ENCODE measurements around the gene ENAH.
"Not testable (repeated sequence)": the region's sequence is repeated elsewhere in the genome, so short reads cannot be mapped to it uniquely, and the experiment has no call there.

Gene ENAH

DNA sequence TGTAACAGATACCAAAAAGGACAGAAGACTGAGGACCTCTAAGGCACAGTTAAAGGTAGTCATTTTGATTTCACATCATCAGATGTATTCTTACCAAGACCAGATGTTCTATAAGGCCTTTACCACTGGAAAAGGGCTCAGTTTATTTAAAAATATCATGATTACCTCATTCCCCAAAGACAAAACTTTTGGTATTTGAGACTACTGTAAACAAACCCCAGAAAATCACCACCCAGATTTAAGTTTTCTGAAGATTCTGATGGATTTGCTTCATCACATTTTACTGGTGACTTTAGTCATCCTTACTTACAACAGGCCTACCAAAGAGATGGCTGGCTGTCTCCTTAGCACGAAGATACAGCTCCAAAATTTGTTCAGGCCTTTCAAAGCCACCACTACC is 8.3 kb downstream of the ENAH start:
- no peak for DNase-seq (ENCODE audit: low read depth)

DNA sequence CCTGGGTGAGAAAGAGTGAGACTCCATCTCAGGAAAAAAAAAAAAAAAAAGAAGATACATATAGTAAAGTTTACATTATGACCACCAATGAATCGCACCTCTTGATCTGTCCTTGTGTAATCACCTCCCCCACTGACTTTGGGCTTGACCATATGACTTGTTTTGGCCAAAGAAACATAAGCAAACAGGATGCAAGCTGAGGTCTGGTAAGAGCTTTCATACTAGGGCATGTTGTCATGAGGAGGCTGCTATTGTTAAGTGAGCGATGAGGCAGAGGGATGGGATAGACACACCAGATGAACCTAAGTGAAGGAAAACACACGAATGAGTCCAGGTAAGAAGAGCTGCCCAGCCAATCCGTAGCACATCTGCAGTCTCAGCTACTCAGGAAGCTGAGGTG is 10.7 kb downstream of the ENAH start:
- DNase-seq (ENCODE audit: low read depth): no peak

DNA sequence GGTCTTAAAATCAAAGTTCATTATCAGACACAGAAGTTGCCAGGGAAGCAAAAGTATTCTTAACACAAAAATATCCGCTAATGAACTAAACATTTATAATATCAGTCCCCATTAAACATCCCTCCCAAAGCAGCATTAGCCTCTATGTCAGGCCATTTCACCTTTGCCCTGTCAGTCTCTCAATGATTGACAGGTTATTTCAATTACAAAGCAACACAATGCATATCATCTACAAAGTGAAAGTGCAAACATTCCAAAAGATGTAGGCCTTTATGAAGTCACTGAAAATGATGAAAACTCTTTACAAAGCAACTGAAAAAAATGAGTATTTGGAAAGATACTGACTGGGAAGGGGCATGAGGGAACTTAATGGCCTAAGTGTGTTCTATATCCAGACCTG is 14.1 kb downstream of the ENAH start:
- no peak for DNase-seq (ENCODE audit: low read depth)

DNA sequence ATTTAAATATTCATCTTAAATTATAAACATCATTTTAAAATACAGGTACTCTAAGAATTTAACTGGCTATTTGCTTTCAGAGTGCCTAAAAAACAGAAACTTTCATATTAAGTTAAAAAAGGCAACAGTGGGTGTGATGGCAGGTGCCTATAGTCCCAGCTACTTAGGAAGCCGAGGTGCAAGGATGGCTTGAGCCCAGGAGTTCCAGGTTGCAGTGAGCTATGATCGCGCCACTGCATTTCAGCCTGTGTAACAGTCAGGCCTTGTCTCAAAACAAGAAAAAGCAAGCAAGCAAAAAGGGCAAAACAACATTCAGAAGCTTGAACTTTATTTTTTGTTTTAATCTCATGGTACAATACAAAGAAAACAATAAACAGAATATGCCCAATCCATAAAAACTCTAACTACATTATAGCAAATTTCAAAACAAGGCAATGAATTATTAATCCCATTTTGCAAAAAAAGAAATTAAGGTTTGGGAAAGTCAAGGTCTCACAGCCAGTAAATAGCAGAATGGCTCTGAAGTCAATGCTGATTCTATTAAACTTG is 15.2 kb downstream of the ENAH start:
- DNase-seq (ENCODE audit: low read depth): no peak

DNA sequence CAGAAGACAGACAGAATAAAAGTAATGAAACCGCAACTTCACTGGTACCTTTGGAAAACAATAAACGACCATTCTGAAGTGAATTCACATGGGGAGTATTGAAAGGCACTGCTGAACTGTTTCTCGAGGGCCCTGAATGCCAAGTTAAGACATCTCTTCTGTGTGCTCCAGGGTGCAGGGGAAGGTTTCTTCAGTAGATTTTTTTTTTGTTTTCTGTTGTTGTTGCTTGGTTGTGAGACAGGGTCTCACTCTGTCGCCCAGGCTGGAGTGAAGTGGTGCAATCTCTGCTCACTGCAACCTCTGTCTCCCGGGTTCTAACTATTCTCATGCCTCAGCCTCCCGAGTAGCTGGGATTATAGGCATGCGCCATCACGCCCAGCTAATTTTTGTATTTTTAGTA is 15.9 kb downstream of the ENAH start:
- not testable (repeated sequence) for DNase-seq (ENCODE audit: low read depth)

DNA sequence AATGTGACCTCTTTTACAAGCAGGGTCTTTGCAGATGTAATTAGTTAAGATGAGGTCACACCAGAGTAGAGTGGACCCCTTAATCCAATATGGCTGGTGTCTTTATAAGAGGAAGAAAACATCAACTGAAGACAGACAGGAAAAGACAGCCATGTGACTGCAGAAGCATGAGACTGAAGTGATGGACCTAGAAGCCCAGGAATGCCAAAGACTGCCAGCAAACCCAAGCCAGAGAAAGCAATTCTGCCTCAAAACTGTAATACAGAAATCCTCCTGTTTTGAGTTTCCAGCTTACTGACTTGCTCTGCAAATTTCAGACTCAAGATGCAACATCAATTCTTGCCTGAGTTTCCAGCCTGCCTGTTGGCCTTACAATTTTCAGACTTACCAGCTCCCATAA is 17.3 kb downstream of the ENAH start:
- DNase-seq (ENCODE audit: low read depth): no peak

DNA sequence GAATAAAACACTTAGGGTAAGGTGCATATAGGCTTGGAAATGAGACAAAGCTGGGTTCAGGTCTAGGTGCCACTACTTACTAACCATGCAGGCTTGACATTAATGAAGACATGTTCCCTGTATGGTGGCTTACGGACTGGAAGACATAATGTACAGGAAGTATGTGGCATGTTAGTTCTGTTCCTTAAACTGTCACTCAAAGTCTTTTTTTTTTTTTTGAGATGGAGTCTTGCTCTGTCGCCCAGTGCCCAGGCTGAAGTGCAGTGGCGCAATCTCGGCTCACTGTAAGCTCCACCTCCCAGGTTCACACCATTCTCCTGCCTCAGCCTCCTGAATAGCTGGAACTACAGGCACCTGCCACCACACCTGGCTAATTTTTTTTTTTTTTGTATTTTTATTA is 20.1 kb downstream of the ENAH start:
- not testable (repeated sequence) for DNase-seq (ENCODE audit: low read depth)

DNA sequence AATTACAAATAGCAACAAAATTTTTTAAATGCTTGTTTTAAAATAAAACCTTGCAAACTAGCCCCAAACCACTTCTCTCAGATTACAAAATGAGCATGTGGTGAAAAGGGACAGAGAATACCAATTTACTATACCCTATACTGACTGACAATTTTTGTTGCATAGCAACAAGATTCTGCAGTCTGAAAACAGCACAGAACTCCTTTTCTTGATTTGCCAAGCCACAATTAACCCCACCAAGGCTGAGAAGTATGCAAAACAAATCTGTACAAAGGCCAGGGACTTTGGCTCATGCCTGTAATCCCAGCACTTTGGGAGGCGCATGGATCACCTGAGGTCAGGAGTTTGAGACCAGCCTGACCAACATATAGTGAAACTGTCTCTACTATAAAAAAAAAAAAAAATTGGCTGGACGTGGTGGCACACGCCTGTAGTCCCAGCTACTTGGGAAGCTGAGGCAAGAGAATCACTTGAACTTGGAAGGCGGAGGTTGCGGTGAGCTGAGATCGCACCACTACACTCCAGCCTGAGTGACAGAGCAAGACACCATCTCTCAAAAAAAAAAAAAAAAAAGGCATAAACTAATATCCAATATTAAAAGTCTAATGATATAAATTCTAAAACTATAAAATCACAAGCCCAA is 21.8 kb downstream of the ENAH start:
- DNase-seq (ENCODE audit: low read depth): no peak

DNA sequence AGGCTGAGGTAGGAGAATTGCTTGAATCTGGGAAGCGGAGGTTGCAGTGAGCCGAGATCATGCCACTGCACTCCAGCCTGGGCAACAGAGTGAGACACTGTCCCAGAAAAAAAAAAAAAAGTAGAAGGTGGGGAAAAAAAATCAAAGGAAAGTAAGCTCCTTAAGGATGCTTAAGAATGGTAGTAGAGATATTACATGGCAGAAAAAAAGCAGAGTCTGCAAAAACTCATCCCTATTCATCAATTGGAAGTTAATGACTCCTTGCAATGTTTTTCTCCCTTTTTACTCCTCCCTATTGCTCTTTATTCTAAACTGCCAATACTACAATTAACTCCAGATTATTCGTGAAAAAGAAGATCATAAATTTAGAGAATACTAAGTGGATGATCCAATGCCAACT is 23.4 kb downstream of the ENAH start:
- no peak for DNase-seq (ENCODE audit: low read depth)

DNA sequence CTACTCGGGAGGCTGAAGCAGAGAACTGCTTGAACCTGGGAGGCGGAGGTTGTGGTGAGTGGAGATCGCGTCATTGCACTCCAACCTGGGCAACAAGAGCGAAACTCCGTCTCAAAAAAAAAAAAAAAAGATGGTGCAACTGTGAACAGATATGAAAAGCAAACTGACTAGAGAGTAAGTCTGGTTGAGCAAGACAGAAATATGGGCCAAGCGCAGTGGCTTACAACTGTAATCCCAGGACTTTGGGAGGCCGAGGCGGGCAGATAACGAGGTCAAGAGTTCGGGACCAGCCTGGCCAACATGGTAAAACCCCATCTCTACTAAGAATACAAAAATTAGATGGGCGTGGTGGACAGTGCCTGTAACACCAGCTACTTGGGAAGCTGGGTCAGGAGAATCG is 24.1 kb downstream of the ENAH start:
- DNase-seq (ENCODE audit: low read depth): not testable (repeated sequence)

DNA sequence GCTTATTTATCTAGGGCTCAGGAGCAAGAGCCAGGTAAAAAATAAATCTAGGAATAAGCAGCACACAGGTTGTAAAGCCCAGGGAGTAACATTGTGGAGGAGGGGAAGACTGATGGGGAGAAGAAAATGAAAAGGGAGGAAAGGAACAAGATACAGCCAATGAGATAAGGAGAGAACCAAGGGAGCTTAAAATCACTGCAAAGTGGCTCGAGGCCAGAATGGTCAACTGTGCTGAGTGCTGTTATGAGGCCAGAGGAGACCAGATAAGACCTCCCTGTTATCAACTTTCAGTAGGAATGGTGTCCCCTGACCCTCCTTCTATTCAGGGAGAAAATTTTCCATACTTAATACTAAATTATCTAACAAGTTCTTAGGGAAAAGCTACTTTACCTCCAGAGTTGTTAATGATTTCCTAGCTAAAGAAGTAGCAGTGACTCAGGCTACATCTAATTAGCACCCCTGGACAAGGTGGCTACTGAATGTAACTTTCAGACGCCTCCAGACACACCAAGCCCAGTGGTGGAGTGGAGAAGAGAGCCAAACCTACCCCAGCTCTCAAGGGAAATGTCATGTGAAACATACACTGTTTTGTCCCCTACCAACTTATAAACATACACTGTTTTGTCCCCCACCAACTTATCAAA is 25.5 kb downstream of the ENAH start:
- DNase-seq (ENCODE audit: low read depth): no peak

DNA sequence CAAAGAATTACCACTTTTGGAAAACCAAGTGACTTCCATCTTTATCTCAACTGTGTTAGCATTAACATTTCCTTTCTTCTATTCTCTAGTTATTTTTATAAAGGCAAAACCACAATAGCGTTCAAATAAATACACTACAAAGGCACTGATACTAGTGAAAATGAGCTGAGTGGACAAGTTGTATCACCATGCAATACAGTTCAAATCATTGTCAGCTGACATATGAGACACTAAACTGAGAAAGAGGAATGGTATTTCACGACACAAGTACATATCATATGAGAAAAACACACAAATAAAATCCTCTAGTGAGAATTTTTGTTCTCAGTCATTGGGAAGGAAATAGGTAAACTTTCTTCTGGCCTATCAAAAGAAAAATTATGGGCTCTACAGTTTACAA is 26.2 kb downstream of the ENAH start:
- DNase-seq (ENCODE audit: low read depth): no peak

DNA sequence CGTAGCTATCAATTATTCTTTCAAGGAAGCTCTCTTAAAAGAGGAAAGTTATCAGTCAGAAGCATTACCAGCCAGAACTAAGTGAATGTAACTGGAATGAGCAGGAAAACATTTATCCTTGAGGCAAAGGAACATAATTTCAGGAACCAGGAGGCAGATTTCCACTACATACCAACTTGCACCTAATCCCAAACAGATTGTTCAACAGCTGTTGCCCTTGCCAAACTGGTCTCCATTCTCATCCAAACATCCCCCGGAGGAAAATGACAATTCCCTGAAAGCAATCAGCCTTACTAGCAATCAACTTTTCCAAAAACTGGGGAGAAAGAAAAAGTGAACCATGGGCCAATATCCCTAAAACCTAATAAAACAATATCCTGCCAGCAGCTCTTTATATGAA is 35.0 kb downstream of the ENAH start:
- no peak for DNase-seq (ENCODE audit: low read depth)

DNA sequence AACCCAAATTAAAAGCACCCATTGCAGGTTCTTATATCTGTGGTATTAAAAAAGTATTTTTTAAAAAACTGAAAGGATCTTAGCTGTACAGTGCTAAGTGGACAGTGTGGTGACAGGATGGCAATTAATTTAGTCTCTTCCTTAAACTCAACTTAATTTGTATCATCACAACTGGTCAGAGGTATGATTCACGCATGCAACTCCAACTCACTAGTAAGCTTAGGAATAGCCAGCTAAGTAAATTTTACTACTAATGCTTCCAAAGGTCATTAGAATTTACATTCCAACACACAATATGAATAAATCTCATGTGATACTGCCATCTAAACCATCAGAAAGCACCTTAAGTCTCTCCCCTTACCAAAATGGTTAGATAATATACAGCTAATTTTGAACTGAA is 35.4 kb downstream of the ENAH start:
- no peak for DNase-seq (ENCODE audit: low read depth)

DNA sequence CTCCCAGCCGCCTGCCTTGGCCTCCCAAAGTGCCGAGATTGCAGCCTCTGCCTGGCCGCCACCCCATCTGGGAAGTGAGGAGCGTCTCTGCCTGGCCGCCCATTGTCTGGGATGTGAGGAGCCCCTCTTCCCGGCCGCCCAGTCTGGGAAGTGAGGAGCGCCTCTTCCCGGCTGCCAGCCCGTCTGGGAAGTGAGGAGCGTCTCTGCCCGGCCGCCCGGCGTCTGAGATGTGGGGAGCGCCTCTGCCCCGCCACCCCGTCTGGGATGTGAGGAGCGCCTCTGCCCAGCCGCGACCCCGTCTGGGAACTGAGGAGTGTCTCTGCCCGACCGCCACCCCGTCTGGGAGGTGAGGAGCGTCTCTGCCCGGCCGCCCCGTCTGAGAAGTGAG is 37.5 kb downstream of the ENAH start:
- DNase-seq (ENCODE audit: low read depth): not testable (repeated sequence)

DNA sequence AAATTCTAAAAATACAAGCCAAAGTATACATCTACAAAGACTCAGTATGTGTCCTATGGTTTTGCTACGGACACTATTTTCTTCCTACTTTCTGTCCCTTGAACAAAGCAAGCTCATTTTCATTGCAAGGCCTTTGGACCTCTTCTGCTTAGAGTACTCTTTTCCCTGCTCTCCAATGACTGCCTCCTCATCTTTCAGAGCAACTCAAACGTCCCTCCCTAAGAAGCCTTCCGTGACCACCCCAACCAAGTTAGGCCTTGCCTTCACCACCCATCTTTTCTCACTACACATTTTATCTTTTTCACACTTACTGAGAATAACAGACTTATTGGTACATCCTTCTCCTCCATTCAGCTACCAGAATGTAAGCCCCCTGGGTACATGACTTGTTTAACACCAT is 39.9 kb downstream of the ENAH start:
- no peak for DNase-seq (ENCODE audit: low read depth)

DNA sequence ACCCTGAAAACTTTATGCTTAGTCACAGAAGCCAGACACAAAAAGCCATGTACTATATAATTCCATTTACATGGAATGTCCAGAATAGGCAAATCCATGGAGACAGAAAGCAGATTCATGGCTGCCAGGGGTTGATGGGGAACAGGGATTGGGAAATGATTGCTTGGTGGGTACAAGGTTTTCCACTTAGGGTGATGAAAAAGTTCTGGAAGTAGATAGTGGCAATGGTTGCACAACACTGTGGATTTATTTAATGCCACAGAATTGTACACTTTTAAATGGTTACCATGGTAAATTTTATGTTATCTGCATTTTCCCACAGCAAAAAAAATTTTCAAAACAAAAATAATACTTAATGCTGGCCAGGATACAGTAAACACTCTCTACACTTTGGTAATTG is 40.6 kb downstream of the ENAH start:
- no peak for DNase-seq (ENCODE audit: low read depth)

DNA sequence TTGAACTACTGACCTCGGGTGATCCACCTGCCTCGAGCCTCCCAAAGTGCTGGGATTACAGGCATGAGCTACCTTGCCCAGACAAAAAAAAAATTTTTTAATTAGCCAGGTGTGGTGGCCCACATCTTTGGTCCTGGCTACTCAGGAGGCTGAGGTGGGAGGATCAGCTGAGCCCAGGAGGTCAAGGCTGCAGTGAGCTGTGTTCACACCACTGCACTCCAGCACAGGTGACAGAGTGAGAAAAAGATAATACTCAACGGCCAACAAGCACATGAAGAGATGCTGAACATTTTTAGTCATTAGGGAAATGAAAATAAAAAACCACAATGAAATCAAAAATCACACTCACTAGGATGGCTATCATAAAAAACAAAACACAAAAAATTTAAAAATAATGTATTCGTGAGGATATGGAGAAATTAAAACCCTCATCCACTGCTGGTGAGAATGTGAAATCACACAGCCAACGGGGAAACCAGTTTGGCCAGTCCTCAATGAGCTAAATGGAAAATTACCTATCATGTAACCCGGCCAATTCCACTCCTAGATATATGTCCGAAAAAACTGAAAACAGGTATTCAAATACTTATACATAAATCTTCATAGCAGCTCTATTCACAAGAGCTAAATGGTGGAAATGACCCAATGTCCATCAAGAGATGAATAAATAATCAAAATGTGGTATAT is 41.2 kb downstream of the ENAH start:
- no peak for DNase-seq (ENCODE audit: low read depth)

DNA sequence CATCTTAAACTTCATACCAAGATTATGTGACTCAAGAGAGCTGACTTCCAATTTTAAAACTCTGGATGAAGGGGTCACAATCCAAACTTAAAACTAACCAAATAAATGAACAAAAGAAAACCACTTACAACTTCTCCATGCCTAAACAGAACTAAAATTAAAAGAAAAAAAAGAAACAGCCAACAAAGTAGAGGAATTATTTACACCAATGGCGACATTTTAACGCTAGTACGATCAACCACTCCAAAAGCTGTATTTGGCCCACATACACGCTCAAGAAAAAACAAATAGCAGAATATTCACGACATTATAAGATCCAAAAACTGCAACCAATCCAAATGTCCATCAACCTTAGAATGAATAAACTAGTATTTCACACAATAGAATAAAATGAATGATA is 42.4 kb downstream of the ENAH start:
- no peak for DNase-seq (ENCODE audit: low read depth)

DNA sequence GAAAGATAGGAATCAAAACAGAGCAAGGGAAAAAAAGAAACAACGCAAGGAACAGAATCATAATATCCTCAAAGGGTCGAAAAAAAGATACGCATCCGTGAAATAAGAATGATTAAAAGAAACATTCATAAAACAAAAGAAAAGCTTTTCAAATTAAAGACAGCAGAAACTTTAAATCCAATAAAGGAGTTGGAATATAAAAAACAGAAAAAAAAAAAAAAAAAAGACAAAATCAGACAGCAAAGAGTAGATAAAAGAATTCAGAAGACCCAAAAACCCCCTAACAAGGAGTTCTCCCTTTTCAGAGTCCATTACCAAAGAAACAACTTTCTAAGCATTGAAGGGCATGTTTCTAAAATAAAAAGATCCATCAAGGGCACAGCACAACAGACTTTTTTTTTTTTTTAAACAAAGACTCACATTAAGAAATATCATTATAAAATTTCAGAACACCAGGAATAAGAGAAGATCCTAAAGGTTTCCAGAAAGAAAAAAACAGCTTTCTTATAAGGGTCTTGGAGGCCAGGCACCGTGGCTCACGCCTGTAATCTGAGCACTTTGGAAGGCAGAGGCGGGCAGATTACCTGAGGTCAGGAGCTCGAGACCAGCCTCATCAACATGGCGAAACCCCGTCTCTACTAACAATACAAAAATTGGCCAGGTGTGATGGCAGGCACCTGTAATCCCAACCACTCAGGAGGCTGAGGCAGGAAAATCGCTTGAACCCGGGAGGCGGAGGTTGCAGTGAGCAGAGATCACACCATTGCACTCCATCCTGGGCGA is 44.7 kb downstream of the ENAH start:
- no peak for DNase-seq (ENCODE audit: low read depth)

DNA sequence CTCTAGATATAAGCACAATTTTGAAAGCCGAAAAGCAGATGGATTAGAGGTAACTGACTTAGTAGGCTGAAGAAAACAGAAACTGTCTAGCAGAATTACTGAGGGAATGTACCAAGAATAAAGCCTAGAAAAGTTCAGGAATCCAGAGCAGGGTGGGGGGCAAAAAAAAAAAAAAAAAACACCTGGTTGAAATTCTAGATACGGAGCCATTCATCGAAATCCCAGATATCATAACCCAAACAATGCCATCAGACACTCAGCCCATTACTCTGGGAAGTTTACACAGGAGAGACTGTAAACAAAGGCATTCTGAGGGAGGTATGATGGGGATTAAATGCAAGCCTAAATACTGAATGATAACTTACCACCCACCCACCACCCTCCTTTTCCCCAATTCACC is 45.6 kb downstream of the ENAH start:
- no peak for DNase-seq (ENCODE audit: low read depth)

DNA sequence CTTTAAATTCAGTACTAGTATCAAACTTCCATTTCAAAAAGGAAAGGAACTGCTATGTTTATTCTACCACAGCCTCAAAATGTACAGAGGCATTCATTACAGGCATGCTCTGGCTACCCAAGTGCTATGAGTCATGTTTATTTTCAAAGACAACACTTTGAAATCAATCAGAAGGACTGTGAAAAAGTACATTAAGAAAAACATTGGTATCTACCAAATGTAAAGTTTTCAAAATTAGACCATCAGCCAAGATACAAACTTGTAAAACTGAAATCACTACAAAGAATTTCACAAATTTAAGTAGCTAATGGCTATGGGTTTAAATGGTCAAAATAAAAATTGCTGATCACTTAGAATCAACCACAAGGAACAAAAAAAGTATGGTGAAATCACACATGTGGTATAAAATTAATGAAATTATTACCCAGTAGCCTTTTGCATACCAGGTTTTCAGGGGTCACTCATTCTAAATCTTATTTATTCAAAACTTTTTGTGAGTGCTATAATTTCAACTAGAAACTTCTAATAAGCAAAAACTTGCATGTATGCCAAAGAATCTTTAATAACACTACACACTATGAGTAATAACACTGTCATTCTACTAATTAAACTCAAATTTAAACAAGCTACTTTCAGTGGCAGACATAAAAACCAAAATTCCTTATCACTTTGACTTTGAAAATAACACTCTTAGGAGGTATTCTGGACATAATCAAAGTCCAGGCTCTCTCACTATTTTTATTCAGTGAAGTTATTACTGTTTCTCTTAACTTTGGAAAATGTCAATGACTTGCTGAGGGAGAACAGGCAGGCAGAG is 49.2 kb downstream of the ENAH start:
- no peak for DNase-seq (ENCODE audit: low read depth)

Measured in activated T-cell treated with anti-CD3 and anti-CD28 coated beads for 48 hours (primary cell).